GM12878 (cell line): ENCODE results near the gene LAMA4. TPM values are rescaled to one million over a fixed set of nuclear protein-coding genes. Genes with fewer than 3 reads are reported as not detected.

ENCODE experiments used
- ATAC-seq: fragments of 200-7000 bp; cut with Tn5 transposase; 3 replicates; pipeline ENCODE4 v1.9.1; 2020; ENCODE audit warnings: mild to moderate bottlenecking, moderate library complexity
- BruUV-seq: library from RNA; stranded (reverse); fragments of 400-500 nt; replicated peaks from 2 replicates; lab custom pipeline; 2021; lab: Mats Ljungman, UMichigan
- CTCF ChIA-PET: fragments of 300-600 bp; sonication (Branson Sonifier 250); formaldehyde crosslinking; extraction: SDS; loops from one replicate; lab custom pipeline; 2021; ENCODE audit warnings: inconsistent platforms; lab: Yijun Ruan, JAX
- POLR2A ChIA-PET: fragments of 350-600 bp; formaldehyde crosslinking; extraction: SDS; loops from one replicate; lab custom pipeline; 2021; ENCODE audit warnings: inconsistent platforms; lab: Charles Lee
- RAD21 ChIA-PET: fragments of 300-600 bp; sonication (Branson Sonifier 250); formaldehyde crosslinking; loops from one replicate; lab custom pipeline; 2023; ENCODE audit warnings: antibody characterized with exemption; ENCODE audit not compliant: unreplicated experiment; lab: Charles Lee
- SMC1A ChIA-PET: fragments of 300-600 bp; sonication (Branson Sonifier 250); formaldehyde crosslinking; loops from one replicate; lab custom pipeline; 2023; ENCODE audit not compliant: unreplicated experiment, uncharacterized antibody; lab: Charles Lee
- DNase-seq: peaks from one replicate; pipeline ENCODE4 v3.0.0-alpha.2; 2011; ENCODE audit warnings: low read depth, low spot score
- FAIRE-seq: peaks from 3 replicates; lab custom pipeline; 2011; peaks lifted over from hg19 to GRCh38; lab: Jason Lieb, UNC
- H2AFZ ChIP-seq: 2 replicates; pipeline ENCODE4 v1.6.0; 2011; ENCODE audit warnings: low read depth, low read length, control low read depth; ENCODE audit not compliant: control insufficient read depth
- H3K27ac ChIP-seq: 2 replicates; pipeline ENCODE4 v1.5.1; 2011; ENCODE audit warnings: control low read depth; ENCODE audit not compliant: control insufficient read depth, insufficient read depth
- H3K27me3 ChIP-seq, 2 experiments: replicated peaks in 1 of 2; 2 replicates each; pipeline versions ENCODE4 v1.6.0 to v1.6.1; 2011; ENCODE audit warnings: low read length in 1 of 2; ENCODE audit not compliant: control insufficient read depth in 2 of 2, insufficient read depth in 2 of 2
- H3K36me3 ChIP-seq, 2 experiments: 2 replicates each; pipeline ENCODE4 v1.5.1; 2011; ENCODE audit warnings: low read length in 1 of 2; ENCODE audit not compliant: control insufficient read depth in 2 of 2, insufficient read depth in 2 of 2
- H3K4me1 ChIP-seq: 2 replicates; pipeline ENCODE4 v1.6.1; 2011; ENCODE audit warnings: mild to moderate bottlenecking, low read length, moderate library complexity, mixed read lengths; ENCODE audit not compliant: control insufficient read depth, insufficient read depth
- H3K4me2 ChIP-seq: 2 replicates; pipeline ENCODE4 v1.6.0; 2011; ENCODE audit warnings: control low read depth; ENCODE audit not compliant: control insufficient read depth, insufficient read depth
- H3K4me3 ChIP-seq: fragments of 200-600 bp; sonication (generic); 2 replicates; pipeline ENCODE4 v1.5.1; 2016
- H3K79me2 ChIP-seq: 2 replicates; pipeline ENCODE4 v1.6.0; 2011; ENCODE audit warnings: low read length; ENCODE audit not compliant: control insufficient read depth, insufficient read depth
- H3K9ac ChIP-seq: 2 replicates; pipeline ENCODE4 v1.8.0; 2011; ENCODE audit warnings: low read length, control low read depth, mixed read lengths; ENCODE audit not compliant: control insufficient read depth, insufficient read depth
- H3K9me3 ChIP-seq: replicated peaks from 3 replicates; pipeline ENCODE4 v1.5.1; 2011; ENCODE audit warnings: mild to moderate bottlenecking, low read length; ENCODE audit not compliant: control insufficient read depth, insufficient read depth
- H4K20me1 ChIP-seq: 2 replicates; pipeline ENCODE4 v1.6.0; 2011; ENCODE audit not compliant: control insufficient read depth, insufficient read depth
- CBX3 ChIP-seq: fragments of 200-600 bp; sonication (generic); IDR thresholded peaks from 2 replicates; pipeline ENCODE4 v1.6.1; 2016; ENCODE audit warnings: low read depth, borderline replicate concordance
- CEBPB ChIP-seq, 2 experiments: fragments of 150-350 bp in 1 of 2; IDR thresholded peaks; 2 replicates each; pipeline ENCODE4 v1.6.1; 2012 to 2014; ENCODE audit warnings: low read depth in 2 of 2, low read length in 2 of 2, borderline replicate concordance in 1 of 2, inconsistent platforms in 1 of 2
- CHD2 ChIP-seq: IDR thresholded peaks from 2 replicates; pipeline ENCODE4 v1.6.1; 2011; ENCODE audit warnings: low read depth, low read length, improper control_type of control experiment, borderline replicate concordance
- CHD4 ChIP-seq: fragments of 200-600 bp; sonication (generic); IDR thresholded peaks from 2 replicates; pipeline ENCODE4 v1.6.1; 2016; ENCODE audit warnings: mild to moderate bottlenecking
- EP300 ChIP-seq, 2 experiments: fragments of 150-350 bp in 1 of 2; IDR thresholded peaks; 2 replicates each; pipeline ENCODE4 v1.6.1; 2011 to 2012; ENCODE audit warnings: low read depth in 2 of 2, low read length in 2 of 2, borderline replicate concordance in 1 of 2, improper control_type of control experiment in 1 of 2, inconsistent platforms in 1 of 2; ENCODE audit not compliant: control insufficient read depth in 1 of 2
- HDAC6 ChIP-seq: fragments of 200-600 bp; sonication (generic); IDR thresholded peaks from one replicate; pipeline ENCODE4 v1.8.0; 2017; ENCODE audit warnings: antibody characterized with exemption; ENCODE audit not compliant: unreplicated experiment
- NFYB ChIP-seq: IDR thresholded peaks from 2 replicates; pipeline ENCODE4 v1.6.1; 2011; ENCODE audit warnings: low read depth, mild to moderate bottlenecking, low read length, improper control_type of control experiment, moderate library complexity; ENCODE audit not compliant: insufficient read depth
- SIX5 ChIP-seq: IDR thresholded peaks from 2 replicates; pipeline ENCODE4 v1.6.1; 2011; ENCODE audit warnings: mild to moderate bottlenecking, low read depth, low read length, moderate library complexity; ENCODE audit not compliant: severe bottlenecking
- ZNF207 ChIP-seq: fragments of 450-650 bp; IDR thresholded peaks from 2 replicates; pipeline ENCODE4 v1.6.1; 2014; ENCODE audit warnings: antibody characterized with exemption, mild to moderate bottlenecking, borderline replicate concordance
- WGBS: methylation state at CpG from one replicate; pipeline ENCODE4 v1.1.6; 2016; ENCODE audit warnings: low lambda C conversion rate; ENCODE audit not compliant: insufficient replicate concordance, insufficient coverage; ENCODE audit errors: missing lambda C conversion rate; 5-methylcytosine and 5-hydroxymethylcytosine counted together
- in situ Hi-C: fragments of 300-500 bp; cut with MboI; formaldehyde crosslinking; loops from 9 replicates; pipeline ENCODE4 v1.14.3; 2018; ENCODE audit warnings: mixed read lengths
- intact Hi-C: fragments of 100-400 bp; cut with micrococcal nuclease; formaldehyde crosslinking; loops from one replicate; pipeline ENCODE4 v1.14.2; 2022; ENCODE audit not compliant: unreplicated experiment
- polyA plus RNA-seq, 11 experiments: library from polyadenylated mRNA; depleted of rRNA in 4 of 11; unstranded in 6 of 11; stranded (reverse) in 5 of 11; fragments of >200 nt; fragmentation: Nextera tagmentation in 4 of 11; fragmentation: Illumina TruSeq in 1 of 11; extraction: Ambion mirVana in 4 of 11; extraction: Trizol in 1 of 11; gene quantifications; 1 replicate in 1 of 11; 2 replicates in 10 of 11; pipeline versions ENCODE4 v1.2.1 to v1.2.3, GENCODE V29; 2011 to 2016; ENCODE audit warnings: inconsistent platforms in 2 of 11, missing spikeins in 2 of 11, low read depth in 1 of 11
- total RNA-seq, 4 experiments: library from RNA; depleted of rRNA in 3 of 4; stranded (reverse); fragments of >200 nt in 3 of 4; fragmentation: Illumina TruSeq in 1 of 4; extraction: Trizol in 1 of 4; gene quantifications; 2 replicates each; pipeline versions ENCODE4 v1.2.1 to v1.2.3, GENCODE V29; 2013 to 2021
- TF ChIP-seq, protein P1 (sequence below): fragments of 450-650 bp; IDR thresholded peaks from 2 replicates; pipeline ENCODE4 v1.6.1; 2017; ENCODE audit warnings: mild to moderate bottlenecking, moderate library complexity
- TF ChIP-seq, protein P2 (sequence below): IDR thresholded peaks from 2 replicates; pipeline ENCODE4 v1.6.1; 2012; ENCODE audit warnings: low read depth, low read length, improper control_type of control experiment

Gene LAMA4
- total and polyA plus RNA-seq, 10 of the 15 experiments (the other 5 are each of a cell fraction or from before 2014, with no cell fraction given) = 0.11 to 0.21 (median 0.14) TPM; not detected in 7

DNA sequence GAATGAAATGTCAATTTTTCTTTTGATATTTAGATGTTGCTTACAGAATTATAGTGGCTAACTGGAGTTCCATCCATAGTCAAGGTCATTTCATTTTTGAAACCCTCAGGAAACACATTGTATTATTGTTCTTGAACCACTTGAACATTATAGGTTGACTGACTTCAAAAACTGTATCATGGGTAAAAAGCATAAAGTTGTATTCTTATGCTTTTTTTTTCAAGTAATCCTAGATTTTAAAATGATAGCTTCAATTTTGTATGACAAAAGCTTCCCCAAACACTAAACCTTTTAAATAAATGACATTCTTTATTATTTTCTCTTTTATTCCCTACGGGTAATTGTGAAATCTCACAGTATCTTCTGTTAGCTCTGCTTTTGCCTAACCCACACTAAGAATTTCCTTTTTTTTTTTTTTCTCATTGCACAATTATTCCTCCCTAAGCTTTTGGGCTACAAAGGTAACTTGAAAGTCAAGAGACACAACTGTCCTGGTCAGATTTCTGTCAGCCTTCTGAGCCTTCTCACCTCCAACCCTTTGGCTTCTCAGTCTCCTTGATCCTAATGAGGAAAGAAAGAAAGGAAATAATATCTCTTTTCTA is 36.9 kb upstream of the LAMA4 start:
- CTCF ChIA-PET = interaction anchor here (0.7 to 1.6 kb wide), 4 partner anchors 17 to 128 kb away, joined by 4 to 6 read pairs (median 4); no protein-coding TSS in a partner anchor
- FAIRE-seq = no peak
- Histone ChIP-seq H3K4me3 (no peak overlapping the region), H3K9me3 (no peaks in the 10 kb centered on the region), H3K27ac (no peak overlapping the region), H3K79me2 (no peaks in the 10 kb centered on the region), H3K4me2 (no peak overlapping the region), H3K4me1 (no peaks in the 10 kb centered on the region), H3K9ac (no peak overlapping the region), H3K27me3 (no peaks in the 10 kb centered on the region; a peak in 1 of 4 replicates), H3K36me3 (no peaks in the 10 kb centered on the region), H4K20me1 (no peaks in the 10 kb centered on the region), H2AFZ (no peak overlapping the region)
- intact Hi-C loops (no loop called here), in situ Hi-C loops (no loop called here)
- WGBS = 33% methylated on average over 1 of the region's 1 CpG
- SMC1A ChIA-PET = interaction anchor here (0.6 to 1.2 kb wide), 5 partner anchors 10 to 1586 kb away, joined by 3 read pairs; no protein-coding TSS in a partner anchor
- no peak for DNase-seq
- BruUV-seq = no TSS peak
- POLR2A ChIA-PET = no interaction called here
- TF ChIP-seq HDAC6 = no peak
- TF ChIP-seq, protein P1, sequence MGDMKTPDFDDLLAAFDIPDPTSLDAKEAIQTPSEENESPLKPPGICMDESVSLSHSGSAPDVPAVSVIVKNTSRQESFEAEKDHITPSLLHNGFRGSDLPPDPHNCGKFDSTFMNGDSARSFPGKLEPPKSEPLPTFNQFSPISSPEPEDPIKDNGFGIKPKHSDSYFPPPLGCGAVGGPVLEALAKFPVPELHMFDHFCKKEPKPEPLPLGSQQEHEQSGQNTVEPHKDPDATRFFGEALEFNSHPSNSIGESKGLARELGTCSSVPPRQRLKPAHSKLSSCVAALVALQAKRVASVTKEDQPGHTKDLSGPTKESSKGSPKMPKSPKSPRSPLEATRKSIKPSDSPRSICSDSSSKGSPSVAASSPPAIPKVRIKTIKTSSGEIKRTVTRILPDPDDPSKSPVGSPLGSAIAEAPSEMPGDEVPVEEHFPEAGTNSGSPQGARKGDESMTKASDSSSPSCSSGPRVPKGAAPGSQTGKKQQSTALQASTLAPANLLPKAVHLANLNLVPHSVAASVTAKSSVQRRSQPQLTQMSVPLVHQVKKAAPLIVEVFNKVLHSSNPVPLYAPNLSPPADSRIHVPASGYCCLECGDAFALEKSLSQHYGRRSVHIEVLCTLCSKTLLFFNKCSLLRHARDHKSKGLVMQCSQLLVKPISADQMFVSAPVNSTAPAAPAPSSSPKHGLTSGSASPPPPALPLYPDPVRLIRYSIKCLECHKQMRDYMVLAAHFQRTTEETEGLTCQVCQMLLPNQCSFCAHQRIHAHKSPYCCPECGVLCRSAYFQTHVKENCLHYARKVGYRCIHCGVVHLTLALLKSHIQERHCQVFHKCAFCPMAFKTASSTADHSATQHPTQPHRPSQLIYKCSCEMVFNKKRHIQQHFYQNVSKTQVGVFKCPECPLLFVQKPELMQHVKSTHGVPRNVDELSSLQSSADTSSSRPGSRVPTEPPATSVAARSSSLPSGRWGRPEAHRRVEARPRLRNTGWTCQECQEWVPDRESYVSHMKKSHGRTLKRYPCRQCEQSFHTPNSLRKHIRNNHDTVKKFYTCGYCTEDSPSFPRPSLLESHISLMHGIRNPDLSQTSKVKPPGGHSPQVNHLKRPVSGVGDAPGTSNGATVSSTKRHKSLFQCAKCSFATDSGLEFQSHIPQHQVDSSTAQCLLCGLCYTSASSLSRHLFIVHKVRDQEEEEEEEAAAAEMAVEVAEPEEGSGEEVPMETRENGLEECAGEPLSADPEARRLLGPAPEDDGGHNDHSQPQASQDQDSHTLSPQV = no peak
- TF ChIP-seq SIX5 = no peak
- TF ChIP-seq CHD2 = no peak
- TF ChIP-seq CEBPB (IDR thresholded peaks at IDR 0.05; ENCODE audit: borderline replicate concordance in 1 of 2, low read depth in 2 of 2, low read length in 2 of 2) = no peak
- no peak for TF ChIP-seq NFYB
- TF ChIP-seq ZNF207 = no peak
- TF ChIP-seq CHD4 = no peak
- TF ChIP-seq, protein P2, sequence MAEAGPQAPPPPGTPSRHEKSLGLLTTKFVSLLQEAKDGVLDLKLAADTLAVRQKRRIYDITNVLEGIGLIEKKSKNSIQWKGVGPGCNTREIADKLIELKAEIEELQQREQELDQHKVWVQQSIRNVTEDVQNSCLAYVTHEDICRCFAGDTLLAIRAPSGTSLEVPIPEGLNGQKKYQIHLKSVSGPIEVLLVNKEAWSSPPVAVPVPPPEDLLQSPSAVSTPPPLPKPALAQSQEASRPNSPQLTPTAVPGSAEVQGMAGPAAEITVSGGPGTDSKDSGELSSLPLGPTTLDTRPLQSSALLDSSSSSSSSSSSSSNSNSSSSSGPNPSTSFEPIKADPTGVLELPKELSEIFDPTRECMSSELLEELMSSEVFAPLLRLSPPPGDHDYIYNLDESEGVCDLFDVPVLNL = no peak
- no peak for TF ChIP-seq EP300 (IDR thresholded peaks at IDR 0.05; ENCODE audit: borderline replicate concordance in 1 of 2, control insufficient read depth in 1 of 2, low read depth in 2 of 2, low read length in 2 of 2)
- TF ChIP-seq CBX3 = no peak
- RAD21 ChIA-PET = no interaction called here
- no peak for ATAC-seq
